SK-MEL-5 (cell line): ENCODE results near the gene LGI2. TPM values are rescaled to one million over a fixed set of nuclear protein-coding genes. Genes with fewer than 3 reads are reported as not detected.

ENCODE experiments used
- DNase-seq: peaks from one replicate; pipeline ENCODE4 v3.0.0-alpha.2; 2016; ENCODE audit warnings: low read depth, low spot score
- in situ Hi-C: cut with HindIII; loops from 2 replicates; pipeline ENCODE4 v1.10.0; 2016; ENCODE audit warnings: low sequenced_read_pairs, high pct_unique_total_duplicates, low pct_unique_long_range_greater_than_20kb
- total RNA-seq: library from RNA; depleted of rRNA; stranded (reverse); fragments of >200 nt; shearing (Covaris generic); gene quantifications from 2 replicates; pipeline ENCODE4 v1.2.3, GENCODE V29; 2014

The LGI2 gene
- total RNA-seq, 1 experiment from 2014 or later = 0.03 TPM

DNA sequence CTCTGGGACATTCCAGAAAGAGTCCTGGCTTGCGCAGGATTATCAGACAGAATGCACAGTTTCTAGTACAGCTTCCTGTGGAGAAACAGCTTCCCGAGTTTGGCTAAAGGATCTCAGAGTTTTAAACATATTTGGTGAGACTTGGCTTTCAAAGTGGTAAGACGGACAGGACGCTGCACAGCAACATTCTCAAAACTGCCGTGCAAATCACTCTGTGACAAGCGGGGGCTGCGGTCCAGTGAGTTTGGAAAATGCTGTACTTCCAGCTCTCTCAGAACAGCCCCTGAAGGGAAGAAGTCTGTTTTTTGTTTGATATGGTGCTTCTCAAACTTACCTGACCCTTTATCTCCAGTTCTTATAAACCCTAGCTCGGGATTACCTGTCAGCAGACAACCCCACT, 18.1 kb downstream of the LGI2 start:
- in situ Hi-C loops = no loop called here
- DNase-seq = no peak

DNA sequence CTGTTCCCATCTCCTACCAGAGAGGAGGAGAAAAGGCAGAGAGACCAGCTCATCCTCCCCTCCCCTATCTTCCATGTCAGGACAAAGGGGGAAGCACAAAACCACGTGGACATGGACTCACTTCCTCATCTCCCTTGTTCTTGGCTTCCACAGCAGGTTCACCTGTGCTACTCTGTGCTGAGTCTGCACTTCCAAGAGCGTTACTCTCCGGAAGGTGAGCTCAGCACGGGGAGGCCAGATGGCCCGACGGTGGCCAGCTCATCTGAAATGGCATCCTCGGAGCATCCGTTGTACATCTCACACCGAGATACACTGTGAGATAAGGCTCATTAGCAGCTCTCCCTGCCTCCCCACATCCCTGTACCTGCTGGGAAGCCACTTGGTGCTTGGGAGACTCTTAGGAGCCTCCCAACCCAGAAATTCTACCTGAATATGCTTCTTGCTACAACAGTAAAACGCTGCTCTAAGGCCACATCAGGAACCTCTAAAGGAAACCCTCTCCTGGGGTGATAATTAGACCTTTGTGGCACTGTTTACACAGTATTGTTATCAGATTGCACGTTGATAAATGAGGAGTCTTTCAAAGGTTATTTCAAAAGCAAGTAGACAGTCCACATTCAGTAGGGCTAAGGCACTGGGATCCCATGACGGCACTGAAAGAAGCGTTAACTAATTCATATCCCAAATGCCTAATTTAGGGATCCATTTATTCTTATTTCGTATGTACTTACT, 19.4 kb downstream of the LGI2 start:
- in situ Hi-C loops = no loop called here
- no peak for DNase-seq

DNA sequence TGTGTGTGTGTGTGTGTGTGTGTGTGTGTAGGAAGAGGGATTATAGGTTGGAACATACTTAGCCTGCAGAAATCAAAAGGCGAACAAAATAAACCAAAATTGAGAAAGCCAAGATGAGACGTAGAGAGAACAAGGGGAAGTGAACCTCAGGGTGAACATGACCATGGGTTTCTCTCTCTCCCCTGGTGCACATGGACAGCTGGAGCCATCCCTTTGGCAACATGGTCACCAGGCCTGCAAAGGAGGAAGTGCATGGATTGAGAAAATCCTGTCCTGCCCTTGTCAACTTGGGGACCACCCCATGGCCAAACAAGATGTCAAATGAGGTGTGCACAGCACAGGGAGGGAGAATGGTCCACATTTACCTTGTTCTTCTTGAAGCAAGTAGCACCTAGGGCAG, 23.1 kb downstream of the LGI2 start:
- no peak for DNase-seq
- in situ Hi-C loops = no loop called here

DNA sequence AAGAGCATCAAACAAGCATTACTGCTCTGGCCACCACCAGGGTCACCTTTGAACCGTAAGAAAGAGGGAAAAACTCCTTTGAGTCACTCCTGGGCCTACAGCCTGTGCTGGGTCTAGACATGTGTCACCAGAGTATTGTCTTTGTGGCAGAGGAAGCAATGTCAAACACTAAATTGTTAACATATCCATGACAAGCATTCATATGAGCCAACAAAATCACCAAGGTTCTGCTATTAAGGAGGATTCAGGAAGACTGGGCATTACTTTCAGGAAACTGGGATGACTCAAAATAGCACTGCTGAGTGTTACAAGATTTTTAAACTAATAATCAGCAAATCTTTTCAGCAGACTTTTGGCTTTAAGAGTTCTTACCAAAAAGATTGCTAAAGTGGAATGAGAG, 28.1 kb downstream of the LGI2 start:
- in situ Hi-C loops = no loop called here
- DNase-seq = no peak

DNA sequence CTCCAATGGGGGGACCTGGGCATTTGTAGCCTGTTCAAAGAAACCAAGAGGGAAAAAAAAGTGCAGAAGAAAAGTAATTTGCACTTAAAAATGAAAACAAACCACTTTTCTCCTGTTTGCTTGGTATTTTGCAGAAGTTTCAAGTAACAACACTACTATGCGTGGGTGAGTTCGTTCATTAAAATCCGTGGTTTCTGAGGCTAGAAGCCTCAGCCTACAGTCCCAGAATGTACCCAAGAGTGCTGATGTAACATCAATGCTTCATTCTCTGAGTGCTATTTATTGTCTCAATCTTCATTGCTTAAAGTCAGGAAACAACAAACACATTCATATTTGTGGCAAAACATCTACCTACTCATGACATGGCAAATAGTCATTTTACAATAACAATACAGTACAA, 29.2 kb downstream of the LGI2 start:
- no peak for DNase-seq
- in situ Hi-C loops = no loop called here

DNA sequence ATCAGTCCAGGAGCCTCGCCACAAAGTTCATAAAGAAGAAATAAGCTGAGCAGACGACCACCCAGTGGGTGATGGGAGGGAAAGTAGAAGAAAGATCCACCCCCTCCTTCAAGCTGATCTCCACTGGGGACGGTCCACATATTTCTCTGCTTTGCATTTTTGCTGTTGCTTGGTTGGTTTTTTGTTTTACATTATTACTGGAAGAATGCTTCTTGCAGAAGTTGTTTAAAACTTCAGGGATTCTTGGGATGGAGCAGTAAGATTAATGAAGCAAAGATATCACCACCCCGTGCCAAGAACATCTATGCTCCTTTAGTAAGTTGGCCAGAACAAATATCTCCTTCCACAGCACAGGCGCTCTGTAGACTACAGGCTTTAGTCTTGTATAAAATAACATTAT, 30.1 kb downstream of the LGI2 start:
- no peak for DNase-seq
- in situ Hi-C loops = no loop called here

DNA sequence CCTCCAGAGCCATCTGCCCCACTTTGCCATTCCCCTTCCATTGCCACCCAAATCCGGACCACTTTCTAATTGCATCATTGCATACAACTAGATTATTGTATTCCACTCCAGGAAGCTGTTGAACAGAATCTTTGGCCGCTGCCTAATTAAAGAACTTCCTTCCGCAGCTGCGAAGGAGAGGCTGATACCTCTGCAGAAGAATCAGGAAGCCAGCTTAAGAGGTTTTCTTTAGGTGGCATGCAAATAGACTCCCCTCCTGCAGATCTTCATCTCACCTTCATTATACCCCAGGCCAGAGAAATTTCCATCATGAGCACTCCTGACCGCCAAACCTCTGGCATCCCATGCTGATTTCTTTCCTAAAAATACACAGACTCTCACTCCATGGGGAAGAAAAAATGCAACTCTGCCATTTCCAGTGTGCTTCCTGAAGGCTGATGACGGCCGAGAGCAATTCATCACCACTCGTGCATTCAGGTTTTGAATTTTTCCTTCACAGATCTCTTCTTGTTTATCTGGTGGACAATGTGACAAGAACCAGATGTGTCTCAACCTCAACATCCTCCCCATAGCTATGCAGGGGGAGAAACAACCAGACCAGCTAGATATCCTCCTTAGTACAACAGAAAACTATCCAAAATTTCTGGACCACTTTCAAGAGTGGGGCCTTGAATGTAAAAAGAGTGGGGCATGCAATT, 31.2 kb downstream of the LGI2 start:
- in situ Hi-C loops = no loop called here
- peak; percentile 43 for DNase-seq

DNA sequence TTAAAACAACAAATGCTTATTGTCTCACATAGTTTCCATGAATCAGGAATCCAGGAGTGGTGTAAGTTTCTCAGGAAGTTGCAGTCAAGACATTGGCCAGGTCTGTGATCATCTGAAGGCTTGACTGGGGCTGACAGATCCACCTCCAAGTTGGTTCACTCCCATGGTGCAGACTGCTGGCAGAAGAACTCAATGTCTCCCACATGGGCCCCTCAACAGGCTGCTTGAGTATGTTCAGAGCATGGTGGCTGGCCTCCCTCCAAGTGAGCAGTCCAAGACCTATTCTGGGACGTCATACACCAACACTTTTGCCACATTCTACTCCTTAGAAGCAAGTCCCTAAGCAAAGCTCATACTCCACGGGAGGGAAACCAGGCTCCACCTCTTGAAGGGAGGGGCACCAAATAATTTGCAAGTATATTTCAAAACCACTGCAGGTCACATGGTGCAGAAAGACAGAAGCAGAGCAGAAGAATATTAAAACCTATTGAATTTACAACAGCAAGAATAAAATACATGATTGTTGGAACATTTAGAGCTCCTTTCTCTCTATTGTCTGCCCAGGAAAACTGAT, 35.3 kb downstream of the LGI2 start:
- in situ Hi-C loops = no loop called here
- DNase-seq = no peak

DNA sequence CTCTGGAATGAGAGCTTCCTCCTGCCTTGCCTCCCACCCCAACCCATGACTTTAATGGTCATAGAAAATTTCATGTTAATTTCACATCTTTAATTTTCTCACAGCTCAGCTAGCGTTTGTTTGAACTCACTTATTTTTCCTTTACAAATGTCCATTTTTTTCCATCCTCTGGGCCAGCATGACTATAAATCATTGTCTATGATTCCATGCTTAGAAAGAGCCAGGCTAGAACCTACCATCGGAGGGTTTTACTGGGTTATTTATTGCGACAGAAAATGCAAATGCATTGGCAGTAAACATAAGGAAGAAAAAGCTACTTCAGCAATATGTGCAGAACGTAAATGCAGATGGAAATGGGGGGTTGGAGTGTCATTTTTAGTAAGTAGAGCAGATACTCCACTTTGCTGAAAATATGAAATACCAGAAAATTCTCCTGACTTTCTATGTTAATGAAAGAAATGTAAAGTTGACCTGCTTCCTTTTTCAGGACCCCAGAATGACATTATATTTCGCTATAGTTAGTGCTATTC, 37.1 kb downstream of the LGI2 start:
- DNase-seq = no peak
- in situ Hi-C loops = no loop called here

DNA sequence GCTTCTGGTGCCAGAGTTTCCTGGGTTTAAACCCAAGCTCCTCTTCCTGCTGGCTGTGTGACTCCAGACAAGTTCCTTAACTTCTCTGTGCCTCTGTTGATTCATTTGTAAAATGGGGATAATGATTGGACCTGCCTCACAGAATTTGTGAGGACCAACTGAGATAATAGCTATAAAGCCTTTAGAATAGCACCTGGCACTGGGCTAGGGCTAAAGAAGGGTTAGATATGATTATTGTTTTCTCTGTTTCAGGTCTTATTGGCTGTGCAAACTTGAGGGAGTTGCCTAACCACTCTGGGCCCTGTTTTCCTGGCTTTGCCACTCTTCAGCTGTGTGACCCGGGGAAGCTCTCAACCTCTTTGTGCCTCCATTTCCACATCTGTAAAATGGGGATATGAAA, 37.8 kb downstream of the LGI2 start:
- in situ Hi-C loops = no loop called here
- DNase-seq = no peak

DNA sequence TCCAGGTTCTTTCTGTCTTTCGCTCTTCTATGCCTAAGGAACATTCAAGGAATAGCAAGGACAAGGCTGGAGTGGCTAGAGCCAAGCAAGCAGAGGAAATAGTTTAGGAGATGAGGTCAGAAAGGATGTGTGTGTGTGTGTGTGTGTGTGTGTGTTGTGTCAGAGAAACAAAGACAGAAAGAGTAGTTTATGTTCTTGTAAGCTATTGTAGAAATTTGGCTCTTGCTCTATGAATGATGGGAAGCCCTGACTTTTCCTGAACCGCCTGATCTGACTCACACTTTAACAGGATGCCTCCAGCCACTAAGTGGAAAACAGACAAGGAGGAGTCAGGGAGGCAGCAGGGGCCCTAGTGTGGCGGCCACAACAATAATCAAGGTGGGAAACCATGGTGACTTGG, 39.7 kb downstream of the LGI2 start:
- in situ Hi-C loops = no loop called here
- no peak for DNase-seq

DNA sequence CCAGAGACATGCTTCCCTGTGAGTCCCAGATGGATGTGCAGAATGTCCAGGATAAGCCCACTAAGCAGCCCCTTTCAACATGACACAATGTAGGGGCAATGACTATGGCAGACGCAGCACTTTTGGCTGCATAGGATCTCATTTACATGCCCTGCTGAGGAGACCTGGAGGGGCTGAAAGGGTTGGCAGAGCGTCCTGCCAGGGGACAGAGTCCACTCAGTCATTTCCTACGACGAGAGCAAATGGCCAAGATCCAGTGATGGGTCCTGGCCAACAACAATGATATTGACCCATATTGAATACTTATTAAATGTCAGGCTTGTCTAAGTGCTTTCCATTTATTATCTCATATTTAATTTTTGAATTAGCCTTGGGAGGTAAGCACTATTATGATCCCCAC, 41.4 kb downstream of the LGI2 start:
- no peak for DNase-seq
- in situ Hi-C loops = no loop called here

DNA sequence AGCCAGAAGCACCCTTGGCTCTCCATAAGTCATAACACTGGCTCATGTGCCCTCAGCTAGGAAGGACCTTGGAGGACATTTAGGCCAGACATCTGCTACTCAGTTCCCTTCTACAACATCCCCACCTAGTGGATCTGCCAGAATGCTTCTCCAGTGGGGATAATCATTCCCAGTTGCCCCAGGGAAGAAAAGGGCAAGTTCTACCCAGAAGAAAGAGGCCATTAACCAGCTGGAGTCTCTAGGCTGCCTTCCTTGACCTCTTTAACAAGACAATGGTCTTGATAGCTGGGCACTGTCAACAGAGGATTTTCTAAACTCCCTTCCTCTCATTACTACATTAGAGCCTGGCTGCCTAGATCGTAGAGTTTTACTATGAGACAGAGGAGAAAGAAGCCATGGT, 42.0 kb downstream of the LGI2 start:
- DNase-seq = peak; percentile 85
- in situ Hi-C loops = no loop called here

DNA sequence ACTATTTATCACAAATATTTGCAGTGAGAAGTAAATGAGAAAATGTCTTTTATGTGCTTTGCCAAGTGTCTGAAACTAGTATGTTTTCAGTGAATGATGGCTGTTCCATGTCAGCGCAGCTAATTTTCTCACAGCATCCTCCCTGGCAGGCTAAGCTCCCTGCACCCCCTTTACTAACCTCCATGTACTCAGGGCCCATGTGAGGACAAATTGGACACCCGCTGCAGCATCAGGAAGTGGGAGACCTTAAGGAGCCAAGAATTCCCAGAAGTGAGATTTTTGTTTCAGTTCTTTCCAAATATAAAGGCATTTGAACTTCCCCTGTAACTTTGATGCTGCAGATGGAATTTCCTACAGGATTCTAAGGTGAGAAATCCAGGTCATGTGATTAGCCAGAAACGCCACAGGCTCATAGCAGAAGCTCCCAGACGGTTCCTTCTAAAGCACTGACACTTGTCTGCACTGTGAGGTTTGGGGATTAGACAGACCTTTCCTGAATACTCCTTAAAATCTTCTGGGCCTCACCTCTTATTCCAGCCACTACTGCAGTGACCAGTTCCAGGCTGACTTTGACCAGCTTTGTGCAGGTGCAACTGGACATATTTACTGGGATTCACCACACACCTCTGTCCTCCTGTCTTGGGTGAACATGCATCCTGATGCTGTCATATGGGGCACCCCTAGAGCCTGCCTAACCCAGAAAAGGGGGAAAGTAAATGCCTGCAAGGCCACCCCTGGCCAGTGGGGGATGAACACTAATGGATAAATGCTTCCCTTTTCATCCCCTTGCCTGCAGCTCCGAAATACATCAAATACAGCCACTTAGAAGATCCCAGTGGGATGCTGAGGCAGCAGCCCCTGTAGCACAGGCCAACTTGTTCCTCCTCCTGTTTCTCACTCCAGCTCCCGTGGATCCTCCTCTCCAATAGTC, 45.9 kb downstream of the LGI2 start:
- DNase-seq = no peak
- in situ Hi-C loops = no loop called here

DNA sequence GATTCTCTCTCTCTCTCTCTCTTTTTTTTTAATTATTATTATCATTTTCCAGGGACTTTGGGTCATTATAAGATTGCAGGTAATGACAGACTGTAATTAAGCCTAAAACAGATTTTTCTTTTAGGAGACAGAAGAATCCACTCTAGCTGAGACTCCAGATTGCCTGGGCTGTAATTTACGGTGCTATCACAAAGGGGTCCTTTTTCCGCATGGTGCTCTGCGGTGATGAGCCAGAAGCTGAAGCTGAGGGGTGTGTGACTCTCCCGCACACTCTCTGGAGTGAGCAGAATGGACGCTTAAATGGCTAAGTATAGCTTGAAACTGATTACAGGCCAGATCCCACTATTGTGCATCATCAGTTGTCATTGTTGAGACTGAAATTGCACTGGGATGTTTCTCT, 50.0 kb downstream of the LGI2 start:
- in situ Hi-C loops = no loop called here
- no peak for DNase-seq

DNA sequence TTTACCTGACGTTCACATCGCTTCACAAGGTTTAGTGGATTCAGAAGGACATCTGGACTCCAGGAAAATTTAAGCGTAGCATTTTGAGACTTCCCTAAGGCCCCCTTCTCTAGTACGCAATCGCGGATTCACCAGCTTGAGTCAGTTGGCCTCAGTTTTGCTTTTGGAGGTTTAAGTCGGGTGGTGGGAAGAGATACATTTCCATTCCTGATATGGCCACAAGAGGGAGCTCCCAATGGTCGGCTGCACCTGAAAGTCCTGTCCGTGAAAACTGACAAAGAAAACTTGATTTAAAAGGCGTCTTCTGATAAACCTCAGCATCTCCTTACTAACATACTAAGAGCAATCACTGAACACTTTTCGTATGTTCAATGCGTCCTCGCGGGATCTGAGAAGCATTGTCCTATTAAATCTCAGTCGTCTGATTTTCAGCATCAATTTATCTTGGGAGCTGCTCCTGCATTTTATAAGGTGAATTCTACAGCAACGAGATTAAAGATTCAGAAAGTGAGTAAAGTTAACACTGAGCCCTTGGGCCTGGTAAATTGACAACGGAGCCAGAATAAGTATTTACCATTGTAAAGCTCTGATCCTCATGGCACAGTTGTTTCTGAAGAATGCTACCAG, 50.6 kb downstream of the LGI2 start:
- in situ Hi-C loops = no loop called here
- peak; percentile 69 for DNase-seq

DNA sequence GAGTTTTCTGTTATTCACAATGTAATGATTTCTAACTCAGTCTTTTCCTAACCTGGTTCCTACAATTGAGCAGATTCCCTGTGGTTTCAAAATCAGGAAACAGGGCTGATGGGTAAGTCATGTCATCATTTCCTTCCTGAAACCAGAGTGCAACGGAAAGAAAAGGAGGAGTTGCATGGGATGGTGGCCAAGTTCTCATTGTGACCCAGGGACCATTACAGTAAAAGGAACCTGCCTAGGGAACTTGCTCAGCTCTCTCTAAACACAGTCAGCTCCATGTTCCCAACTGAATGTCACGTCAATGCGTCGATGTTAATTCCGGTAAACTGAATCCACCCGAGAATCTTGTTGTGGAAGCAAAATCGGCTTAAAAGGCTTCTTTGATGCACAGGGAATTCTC, 51.2 kb downstream of the LGI2 start:
- no peak for DNase-seq
- in situ Hi-C loops = no loop called here
